NCI-H2171 (cell line): Measurements from ENCODE around the gene HEATR5A.

Experiments
- DNase-seq: peaks from one replicate; lab custom pipeline; 2025; lab: John Stamatoyannopoulos, UW

Gene HEATR5A

DNA sequence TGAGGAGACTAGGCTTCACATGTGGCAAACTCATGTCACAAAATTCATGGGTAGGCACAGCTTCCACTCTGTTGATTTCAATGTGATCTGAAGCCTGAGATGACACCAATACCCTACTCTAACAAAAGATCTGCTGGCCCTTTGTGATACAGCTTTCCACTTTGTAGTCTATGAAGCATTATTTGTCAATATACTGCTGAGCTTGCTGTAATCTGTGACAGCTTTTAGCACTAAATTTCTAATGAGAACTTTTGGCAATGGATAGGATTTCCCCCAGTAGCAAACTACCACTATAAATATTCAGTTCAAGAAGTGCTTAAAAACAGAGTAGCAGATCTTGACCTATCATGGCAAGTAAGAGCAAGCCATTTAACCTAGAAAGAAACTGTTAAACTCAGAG, 5.6 kb upstream of the HEATR5A start:
- DNase-seq = no peak

GRCh38 chr14:31421200-31421599, 850 bp upstream of the HEATR5A start:
- no peak for DNase-seq

GRCh38 chr14:31419967-31420318, 407 bp downstream of the HEATR5A start:
- no peak for DNase-seq

DNA sequence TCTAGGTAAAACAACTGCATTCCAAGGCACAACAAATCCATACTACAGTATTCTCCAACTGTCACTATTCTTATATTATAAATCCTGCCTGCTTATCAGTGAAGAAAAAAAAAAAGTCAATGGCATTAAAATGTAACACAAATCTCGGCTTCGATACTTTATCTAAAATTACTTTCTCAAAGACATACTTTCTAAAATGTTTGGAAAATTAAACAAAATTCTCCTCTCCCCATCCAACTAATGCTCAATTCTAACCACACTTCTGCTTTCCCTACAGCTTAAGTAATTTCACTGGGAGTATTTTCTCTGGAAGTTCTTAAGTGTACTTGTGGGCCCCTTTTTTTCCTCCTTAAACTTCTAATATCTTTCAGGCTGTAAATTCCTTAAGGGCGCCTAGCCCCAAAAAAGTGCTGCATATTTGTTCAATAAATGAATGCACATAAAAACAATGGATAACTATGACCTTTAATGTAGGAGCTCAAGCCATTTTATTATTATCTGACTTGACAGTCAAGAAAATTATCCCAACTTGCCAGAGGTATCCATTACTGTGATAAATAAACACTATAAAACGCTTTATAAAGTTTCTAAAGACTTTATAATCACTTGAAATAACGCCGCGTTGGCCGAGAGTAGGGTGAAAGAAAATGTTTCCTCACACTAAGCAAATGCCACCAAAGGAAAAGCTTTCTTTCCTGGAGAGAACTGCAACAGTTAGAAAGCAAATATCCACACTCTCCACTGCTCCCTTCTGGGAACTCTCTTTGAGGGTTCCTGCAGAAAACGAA, 977 bp downstream of the HEATR5A start:
- DNase-seq = no peak

DNA sequence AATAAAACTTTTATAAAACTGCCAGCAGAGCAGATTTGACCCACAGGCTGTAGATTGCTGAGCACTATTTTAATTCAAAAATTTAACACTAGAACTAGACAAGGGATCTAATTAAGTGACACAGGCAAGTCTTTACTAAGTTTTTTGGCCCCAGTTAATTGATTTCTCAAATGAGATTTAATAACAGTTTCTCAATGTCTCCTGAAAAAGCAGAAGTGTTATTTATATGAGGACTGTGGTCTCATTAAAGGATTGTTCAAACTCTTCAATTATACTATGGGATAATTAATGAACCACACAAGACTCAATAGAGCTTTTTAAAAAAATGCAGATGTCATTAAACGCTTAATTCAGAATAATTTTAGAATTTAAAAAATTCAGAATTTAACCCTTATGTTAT, 1.9 kb downstream of the HEATR5A start:
- DNase-seq = no peak

GRCh38 chr14:31414190-31414833, 6.0 kb downstream of the HEATR5A start:
- DNase-seq = no peak

- no peak for DNase-seq
Measured at GRCh38 chr14:31411218-31411727, 9.1 kb downstream of the HEATR5A start.

DNA sequence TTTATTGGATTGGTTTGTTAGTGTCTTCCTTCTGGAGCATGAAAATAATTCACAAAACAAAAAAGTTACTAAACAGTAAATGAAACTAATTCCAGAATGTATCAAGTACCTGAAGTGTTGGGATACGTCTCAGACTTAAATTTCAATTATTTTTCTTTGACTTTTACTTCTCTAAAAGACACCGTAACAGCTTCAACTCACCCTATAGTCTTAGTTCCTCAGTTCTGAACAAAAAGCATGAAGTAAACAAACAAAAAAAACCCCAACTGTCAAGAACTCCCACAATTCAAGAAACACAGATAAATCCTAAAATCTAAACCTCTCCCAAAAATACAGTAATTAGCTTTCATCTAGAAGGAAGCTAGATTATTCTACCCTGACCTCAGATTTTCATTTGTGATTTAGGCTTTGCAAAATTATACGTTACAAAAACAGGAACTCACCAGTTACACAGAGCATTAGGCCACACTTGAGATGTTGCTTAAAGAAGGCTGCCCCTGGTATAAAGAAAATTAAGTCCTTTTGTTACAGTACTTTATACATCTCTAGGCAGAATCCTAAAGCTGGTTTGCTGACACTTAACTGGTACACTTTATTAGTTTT, 10.2 kb downstream of the HEATR5A start:
- no peak for DNase-seq

- DNase-seq = no peak
Measured at GRCh38 chr14:31408421-31408820, 11.9 kb downstream of the HEATR5A start.

DNA sequence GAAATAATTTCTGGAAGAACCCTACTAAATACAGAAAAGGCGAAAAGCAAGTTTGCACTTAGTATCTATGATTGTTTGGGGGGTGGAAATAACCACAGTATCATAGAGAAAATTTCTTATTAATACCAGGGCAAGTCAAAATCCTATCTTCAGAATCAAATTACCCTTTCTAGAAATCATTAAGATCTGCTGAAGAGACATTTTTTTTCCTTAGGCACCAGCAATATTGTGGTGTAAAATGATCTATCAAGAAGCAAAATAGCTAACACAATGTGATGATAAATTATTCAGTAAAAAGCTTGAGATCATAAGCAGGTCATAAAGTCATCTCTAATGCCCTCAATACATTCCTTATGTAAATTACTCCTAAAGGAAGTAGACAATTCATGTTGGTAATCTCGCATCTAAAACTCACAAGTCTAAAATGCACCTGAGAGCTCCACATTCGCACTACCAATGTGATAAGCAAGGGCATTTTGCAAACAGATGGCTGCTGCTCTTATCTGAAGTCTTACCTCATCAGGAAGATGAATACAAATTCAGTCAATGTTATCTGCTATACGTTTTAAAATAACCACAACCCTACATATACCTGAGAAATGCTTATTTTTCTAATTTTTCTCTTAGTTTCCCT, 14.6 kb downstream of the HEATR5A start:
- DNase-seq = peak; percentile 2

DNA sequence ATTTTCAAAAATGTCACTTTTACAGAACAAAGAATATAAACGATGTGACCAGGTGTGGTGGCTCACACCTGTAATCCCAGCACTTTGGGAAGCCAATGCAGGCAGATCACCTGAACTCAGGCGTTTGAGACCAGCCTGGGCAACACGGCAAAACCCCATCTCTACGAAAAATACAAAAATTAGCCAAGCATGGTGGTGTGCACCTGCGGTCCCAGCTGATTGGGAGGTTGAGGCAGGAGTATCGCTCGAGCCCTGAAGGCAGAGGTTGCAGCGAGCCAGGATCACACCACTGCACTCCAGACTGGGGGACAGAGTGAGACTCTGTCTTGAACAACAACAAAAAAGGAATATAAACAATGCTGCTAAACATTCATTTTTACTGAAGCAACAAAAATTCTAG, 15.2 kb downstream of the HEATR5A start:
- no peak for DNase-seq

GRCh38 chr14:31403707-31404106, 16.6 kb downstream of the HEATR5A start:
- DNase-seq = no peak

GRCh38 chr14:31402764-31403439, 17.4 kb downstream of the HEATR5A start:
- DNase-seq = no peak

DNA sequence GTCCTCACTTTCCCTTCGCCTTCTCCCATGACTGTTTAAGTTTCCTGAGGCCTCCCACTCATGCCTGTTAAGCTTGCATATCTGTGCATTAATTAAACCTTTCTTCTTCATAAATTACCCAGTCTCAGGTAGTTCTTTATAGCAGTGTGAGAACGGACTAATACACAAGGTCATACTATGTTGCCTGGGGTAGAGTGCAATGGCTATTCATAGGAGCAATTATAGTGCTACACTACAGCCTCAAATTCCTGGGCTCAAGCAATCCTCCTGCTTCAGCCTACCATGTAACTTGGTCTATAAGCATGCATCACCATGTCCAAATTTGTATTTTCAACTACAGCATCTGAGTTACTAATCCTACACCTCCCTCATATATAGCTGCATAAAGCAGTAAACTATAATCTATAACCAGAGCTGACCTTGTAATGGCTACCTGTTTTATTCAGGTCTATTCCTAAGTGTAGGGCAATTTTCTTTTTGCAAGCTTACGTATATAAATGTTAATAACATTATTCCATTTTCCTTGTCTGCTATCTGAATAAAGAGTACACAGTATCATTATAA, 18.9 kb downstream of the HEATR5A start:
- no peak for DNase-seq

DNA sequence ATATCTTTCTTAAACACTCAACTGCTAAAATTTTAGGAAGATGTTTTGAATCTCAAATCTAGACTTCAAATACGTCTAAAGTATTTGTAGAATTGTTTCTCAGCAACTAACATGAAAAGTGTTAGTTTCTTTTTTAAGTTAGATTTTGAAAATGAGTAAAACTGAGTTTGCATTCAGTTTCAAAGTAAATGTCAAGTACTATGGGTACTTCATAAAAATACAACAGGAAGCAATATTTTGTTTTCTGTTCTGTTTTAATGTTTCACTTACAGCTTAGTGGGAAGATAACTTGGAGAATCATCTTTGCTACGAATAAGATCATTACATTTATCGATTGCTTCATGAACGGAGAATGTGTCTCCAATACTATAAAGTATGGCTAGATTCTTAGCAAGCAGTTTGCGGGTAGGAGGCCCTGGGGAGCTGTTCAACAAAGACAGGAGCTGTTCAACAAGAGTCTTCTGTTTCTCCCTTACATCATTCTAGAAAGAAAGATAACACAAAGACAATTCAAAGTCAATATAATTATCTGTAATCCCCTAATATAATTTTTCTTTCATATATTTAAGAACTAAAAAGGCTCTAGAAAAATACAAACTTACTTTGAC, 20.2 kb downstream of the HEATR5A start:
- DNase-seq = no peak

GRCh38 chr14:31395572-31396205, 24.7 kb downstream of the HEATR5A start:
- no peak for DNase-seq

DNA sequence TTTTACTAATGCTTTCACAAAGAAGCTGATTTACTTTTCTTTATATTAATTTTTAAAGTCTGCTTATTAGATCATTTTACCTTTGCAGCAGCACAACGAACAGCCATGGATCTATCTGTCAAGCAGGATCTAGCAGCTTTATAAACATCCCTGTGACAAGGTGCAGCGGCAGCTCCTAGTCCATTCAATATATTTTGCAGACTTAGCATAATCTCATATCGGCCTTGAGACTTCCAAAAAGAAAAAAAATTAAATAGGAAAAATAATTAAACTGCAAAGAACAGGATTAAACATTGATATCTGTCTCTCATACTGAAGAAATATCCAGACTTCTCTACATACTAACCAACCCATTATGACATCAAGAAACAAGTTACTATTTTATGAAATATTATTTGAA, 25.2 kb downstream of the HEATR5A start:
- DNase-seq = no peak

- no peak for DNase-seq
Measured at GRCh38 chr14:31391977-31392503, 28.3 kb downstream of the HEATR5A start.

DNA sequence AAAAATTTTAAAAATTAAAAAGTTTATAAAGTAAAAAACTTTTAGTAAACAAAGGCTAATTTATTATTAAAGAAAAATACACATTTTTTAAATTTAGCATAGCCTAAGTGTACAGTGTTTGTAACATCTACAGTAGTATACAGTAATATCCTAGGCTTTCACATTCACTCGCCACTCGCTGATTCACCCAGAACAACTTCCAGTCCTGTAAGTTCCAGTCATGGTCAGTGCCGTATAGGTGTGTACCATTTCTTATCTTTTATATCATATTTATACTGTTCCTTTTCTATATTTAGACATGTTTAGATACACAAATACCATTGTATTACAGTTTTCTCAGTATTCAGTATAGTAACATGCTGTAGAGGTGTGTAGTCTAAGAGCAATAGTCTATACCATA, 28.9 kb downstream of the HEATR5A start:
- no peak for DNase-seq

GRCh38 chr14:31389946-31390345, 30.4 kb downstream of the HEATR5A start:
- no peak for DNase-seq
